Stimulated activated effector memory CD8-positive, alpha-beta T cell treated with anti-CD3 and anti-CD28 coated beads, Interleukin-12 subunit alpha, Interleukin-12 subunit beta, amount 100 ng/mL, for 72 hours (primary cell): ENCODE results near the gene SLC27A2.

Experiments used
- ATAC-seq: fragments of 150-1000 bp; cut with Tn5 transposase; 2 replicates; pipeline ENCODE4 v1.10.0; 2021
- DNase-seq, 2 donors: peaks; one replicate each; pipeline ENCODE4 v3.0.0; 2021 to 2022; ENCODE audit warnings: low spot score in 2 of 2
- H3K27ac Mint-ChIP-seq: one replicate; pipeline ENCODE4 v1.8.0; 2022; ENCODE audit warnings: mild to moderate bottlenecking, mixed read lengths
- H3K36me3 Mint-ChIP-seq: one replicate; pipeline ENCODE4 v1.8.0; 2022; ENCODE audit warnings: mild to moderate bottlenecking, mixed read lengths
- H3K4me1 Mint-ChIP-seq: one replicate; pipeline ENCODE4 v1.8.0; 2022; ENCODE audit warnings: mixed read lengths
- H3K4me3 Mint-ChIP-seq: one replicate; pipeline ENCODE4 v1.8.0; 2022; ENCODE audit warnings: mild to moderate bottlenecking, mixed read lengths
- H3K9me3 Mint-ChIP-seq: one replicate; pipeline ENCODE4 v1.8.0; 2022; ENCODE audit warnings: mixed read lengths

The SLC27A2 gene

DNA sequence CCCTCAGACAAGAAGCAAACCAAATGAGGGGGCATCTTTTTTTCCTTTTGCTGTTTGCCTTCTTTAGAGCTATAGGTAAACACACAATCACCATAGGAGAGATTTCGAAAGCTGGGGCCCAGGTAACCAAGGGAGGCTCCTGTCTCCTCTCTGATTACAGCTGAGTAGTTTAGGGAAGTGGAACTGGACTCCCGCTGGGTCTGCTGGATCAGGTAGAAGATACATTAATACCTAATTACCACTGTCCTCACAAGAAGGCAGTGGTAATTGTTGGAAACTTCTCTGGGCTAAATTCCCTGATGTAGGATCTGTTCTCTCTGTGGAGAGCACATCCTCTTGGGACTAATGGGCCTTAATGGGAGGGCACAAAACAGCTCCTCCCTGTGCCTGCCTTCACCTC, 50.8 kb downstream of the SLC27A2 start:
- ATAC-seq (no peak), DNase-seq (no peak)
- Mint-ChIP-seq H3K4me1 (no peaks in the 10 kb centered on the region), H3K4me3 (no peak overlapping the region), H3K27ac (no peak overlapping the region), H3K36me3 (peaks cover 63% of the 10 kb centered on the region), H3K9me3 (no peaks in the 10 kb centered on the region)

DNA sequence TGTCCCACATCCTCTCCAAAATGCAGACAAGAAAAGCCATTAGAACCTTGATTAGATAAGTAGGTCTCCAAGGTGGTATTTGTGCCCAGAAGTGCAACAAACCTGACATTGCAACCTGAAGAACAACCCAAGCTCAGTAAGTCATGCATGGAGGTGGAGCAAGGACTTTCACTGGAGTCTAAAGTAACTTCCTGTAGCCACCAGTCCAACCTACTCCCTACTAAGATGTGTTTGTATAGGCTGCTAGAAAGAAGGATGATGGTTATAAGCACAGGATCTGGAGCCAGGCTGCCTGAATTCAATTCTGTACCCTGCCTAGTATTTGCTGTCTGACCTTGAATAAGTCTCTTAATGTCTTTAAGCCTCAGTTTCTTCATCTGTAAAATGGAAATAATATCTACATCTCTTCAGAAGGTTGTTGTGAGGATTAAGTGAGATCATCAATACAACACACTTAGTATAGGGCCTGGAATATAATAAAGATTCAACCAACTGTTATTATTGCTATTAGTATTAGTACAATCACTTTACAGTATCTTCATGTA, 51.3 kb downstream of the SLC27A2 start:
- Mint-ChIP-seq H3K4me1 (no peaks in the 10 kb centered on the region), H3K9me3 (no peaks in the 10 kb centered on the region), H3K4me3 (no peak overlapping the region), H3K27ac (no peak overlapping the region), H3K36me3 (peaks cover 58% of the 10 kb centered on the region)
- ATAC-seq (no peak), DNase-seq (peak in 1 of 2 donors; percentile 35)

DNA sequence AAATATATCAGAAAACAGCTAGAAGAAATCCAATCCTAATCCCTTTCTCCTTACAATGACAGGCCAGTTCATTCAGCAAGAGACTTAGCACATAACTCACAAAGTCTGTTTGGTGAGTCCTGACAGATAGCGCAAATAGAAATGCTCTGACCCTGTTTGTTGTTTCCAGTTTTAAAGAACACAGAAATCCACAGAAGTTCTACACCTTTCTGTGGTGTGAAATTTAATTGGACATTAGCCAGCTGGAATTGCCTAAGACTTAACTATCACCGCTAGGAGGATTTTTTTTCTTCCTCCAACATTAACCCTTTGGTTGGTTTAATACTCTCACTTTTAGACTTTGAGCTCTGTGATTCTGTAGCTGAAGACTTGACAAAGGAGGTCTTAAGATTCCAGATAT, 52.8 kb downstream of the SLC27A2 start:
- Mint-ChIP-seq H3K4me1 (no peaks in the 10 kb centered on the region), H3K9me3 (no peaks in the 10 kb centered on the region), H3K36me3 (peaks cover 43% of the 10 kb centered on the region), H3K4me3 (no peak overlapping the region), H3K27ac (no peak overlapping the region)
- DNase-seq = no peak
- no peak for ATAC-seq

DNA sequence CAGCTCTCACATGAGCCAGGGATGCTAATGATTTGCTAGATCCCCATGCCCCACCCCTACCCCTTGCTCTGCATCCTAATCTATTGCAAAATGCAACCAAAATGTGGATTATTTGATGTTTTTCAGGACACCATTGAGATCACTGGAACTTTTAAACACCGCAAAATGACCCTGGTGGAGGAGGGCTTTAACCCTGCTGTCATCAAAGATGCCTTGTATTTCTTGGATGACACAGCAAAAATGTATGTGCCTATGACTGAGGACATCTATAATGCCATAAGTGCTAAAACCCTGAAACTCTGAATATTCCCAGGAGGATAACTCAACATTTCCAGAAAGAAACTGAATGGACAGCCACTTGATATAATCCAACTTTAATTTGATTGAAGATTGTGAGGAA, 53.8 kb downstream of the SLC27A2 start:
- no peak for ATAC-seq
- Mint-ChIP-seq H3K27ac (no peak overlapping the region), H3K4me3 (no peak overlapping the region), H3K9me3 (no peaks in the 10 kb centered on the region), H3K36me3 (peaks cover 33% of the 10 kb centered on the region), H3K4me1 (no peaks in the 10 kb centered on the region)
- no peak for DNase-seq

DNA sequence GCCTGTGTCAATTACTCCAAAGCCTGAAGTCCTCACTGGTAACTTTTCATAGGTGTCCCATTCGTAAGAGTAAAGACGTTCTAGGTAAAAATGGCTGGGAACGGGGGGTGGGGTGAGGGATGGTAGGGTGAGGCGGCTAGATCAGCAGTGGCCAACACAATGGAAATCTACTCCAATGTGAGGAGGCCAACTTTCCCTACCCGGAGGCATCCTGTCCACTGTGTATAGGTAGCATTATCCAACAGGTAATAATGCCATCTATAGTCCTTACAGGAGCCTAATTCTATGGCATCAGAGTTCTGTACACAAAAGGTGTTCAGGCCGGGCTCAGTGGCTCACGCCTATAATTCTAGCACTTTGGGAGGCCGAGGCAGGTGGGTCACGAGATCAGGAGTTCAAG, 54.4 kb downstream of the SLC27A2 start:
- H3K4me1 Mint-ChIP-seq = peaks cover 6% of the 10 kb centered on the region
- no peak overlapping the region for H3K27ac Mint-ChIP-seq
- H3K9me3 Mint-ChIP-seq = no peaks in the 10 kb centered on the region
- DNase-seq (no peak), ATAC-seq (no peak)
- H3K4me3 Mint-ChIP-seq = no peak overlapping the region
- H3K36me3 Mint-ChIP-seq = peaks cover 27% of the 10 kb centered on the region

DNA sequence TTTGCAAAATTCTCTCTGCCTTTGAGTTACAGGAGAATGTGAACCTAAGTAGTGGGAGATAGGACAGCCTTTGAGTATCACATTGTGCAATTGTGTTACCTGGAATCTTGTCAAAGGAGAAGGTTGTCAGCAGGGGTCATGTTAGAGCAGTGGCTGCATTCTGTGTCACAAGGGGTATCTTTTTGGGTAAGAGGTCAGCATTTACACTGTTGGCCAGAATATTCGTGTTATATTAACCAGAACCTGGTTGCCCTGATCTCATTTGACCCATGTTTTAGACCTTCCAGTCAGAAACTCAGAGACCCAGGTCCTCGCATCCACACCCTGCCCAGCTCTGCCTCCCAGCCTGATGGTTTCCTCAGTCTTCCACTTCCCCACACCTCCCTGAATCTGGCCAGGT, 56.3 kb downstream of the SLC27A2 start:
- Mint-ChIP-seq H3K4me3 (no peak overlapping the region), H3K4me1 (peaks cover 15% of the 10 kb centered on the region), H3K27ac (no peak overlapping the region), H3K36me3 (peaks cover 27% of the 10 kb centered on the region), H3K9me3 (no peaks in the 10 kb centered on the region)
- DNase-seq (no peak), ATAC-seq (no peak)

DNA sequence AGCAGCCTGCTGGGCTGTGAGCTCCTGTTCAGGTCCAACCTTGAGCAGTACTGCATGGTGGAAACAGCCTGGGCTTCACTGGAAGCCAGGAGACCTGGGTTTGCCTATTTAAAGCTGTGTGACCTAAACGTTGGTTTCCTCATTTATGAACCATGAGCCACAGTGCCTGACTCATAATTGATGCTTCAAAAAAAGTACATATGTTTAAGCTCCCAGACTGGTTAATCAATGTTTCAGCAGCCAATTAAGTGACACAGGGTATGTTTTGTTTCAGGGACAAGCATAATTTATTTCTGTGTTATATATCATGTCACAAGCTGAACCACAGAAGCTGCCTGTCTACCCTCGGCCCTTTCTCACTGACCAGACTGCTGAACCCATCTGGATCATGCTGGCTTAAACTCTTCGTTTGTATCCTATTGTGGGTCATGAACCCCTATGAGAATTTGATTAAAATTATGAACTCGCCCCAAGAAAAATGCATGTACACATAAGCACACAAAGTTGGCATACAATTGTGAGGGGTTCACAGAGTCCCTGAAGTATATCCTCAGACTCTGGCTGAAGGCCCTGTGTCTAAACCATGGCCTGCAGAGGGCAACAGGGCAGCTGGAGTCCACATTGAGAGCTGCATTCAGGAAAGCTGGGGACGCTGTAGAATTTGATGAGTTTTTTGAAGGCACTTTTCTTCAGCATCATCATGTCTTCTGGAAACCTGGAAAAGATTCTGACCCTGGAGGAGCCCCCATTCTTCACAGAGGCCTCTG, 59.9 kb downstream of the SLC27A2 start:
- DNase-seq = no peak
- Mint-ChIP-seq H3K36me3 (no peaks in the 10 kb centered on the region), H3K27ac (peak overlapping the region; percentile 0), H3K4me1 (peaks cover 24% of the 10 kb centered on the region), H3K9me3 (no peaks in the 10 kb centered on the region), H3K4me3 (no peak overlapping the region)
- ATAC-seq = peak; percentile 89

DNA sequence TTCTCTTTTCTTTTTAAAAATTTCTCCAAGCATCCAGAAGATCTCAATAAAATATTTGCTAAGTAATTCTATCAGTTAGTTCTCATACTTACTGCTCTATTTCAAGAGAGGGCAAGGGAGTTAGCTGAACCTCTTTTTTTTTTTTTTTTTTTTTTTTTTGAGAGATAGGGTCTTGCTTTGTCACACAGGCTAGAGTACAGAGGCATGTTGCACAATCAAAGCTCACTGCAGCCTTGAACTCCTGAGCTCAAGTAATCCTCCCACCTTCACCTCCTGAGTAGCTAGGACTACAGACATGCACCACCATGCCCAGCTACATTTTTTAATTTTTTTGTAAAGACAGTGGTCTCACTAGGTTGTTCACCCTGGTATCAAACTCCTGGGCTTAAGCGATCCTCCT, 62.2 kb downstream of the SLC27A2 start:
- ATAC-seq (no peak), DNase-seq (no peak)
- Mint-ChIP-seq H3K9me3 (no peaks in the 10 kb centered on the region), H3K27ac (no peak overlapping the region), H3K4me1 (peaks cover 46% of the 10 kb centered on the region), H3K36me3 (no peaks in the 10 kb centered on the region), H3K4me3 (no peak overlapping the region)

DNA sequence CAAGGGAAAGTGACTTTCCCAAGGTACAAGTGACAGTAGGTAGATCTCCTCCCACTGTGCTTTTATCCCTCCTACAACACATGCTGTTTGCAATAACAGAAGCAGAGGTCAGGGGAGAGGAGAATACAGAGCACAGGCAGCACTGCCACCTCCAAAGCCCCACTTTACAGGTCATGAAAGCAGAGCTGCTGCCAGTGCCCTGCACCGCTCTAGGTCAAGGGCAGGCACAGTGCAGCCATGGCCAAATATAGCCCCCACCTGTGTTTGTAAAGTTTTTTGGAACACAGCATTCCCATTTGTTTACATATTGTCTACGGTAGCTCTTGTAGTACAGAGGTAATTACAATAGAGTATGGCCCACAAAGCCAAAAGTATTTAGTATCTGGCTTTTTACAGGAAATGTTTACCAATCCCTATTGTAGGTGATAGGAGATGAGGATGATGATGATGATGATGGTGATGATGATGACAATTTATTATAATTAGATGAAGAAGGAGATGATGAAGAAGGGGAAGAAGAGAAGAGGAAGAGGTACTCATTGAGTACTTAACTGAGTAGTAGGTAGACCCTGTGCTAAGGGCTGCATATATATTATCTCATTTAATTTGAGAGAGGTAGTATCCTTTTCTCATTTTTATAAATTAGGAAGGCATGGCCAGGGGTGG, 63.1 kb downstream of the SLC27A2 start:
- no peak overlapping the region for H3K27ac Mint-ChIP-seq
- H3K36me3 Mint-ChIP-seq = no peaks in the 10 kb centered on the region
- no peaks in the 10 kb centered on the region for H3K9me3 Mint-ChIP-seq
- DNase-seq (no peak), ATAC-seq (no peak)
- no peak overlapping the region for H3K4me3 Mint-ChIP-seq
- peaks cover 56% of the 10 kb centered on the region for H3K4me1 Mint-ChIP-seq

DNA sequence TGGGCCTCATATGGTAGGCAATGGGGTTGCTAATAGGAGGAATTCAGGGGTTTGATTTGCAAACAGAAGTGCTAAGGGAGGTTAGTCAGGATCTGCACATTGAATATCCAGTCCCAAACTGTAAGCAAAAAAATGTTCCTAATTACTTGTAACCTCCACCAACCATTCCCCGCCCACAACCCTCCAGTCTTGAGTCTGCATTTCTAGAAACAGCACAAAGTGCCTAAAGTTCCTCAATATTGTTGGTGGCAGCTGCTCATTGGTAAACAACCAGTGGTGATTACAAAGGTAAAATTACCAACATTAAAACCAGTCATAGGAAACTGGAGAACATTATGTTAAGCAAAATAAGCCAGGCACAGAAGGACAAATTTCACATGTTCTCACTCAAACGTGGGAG, 64.6 kb downstream of the SLC27A2 start:
- no peaks in the 10 kb centered on the region for H3K36me3 Mint-ChIP-seq
- H3K27ac Mint-ChIP-seq = no peak overlapping the region
- H3K4me1 Mint-ChIP-seq = peaks cover 51% of the 10 kb centered on the region
- H3K9me3 Mint-ChIP-seq = no peaks in the 10 kb centered on the region
- DNase-seq (no peak), ATAC-seq (no peak)
- no peak overlapping the region for H3K4me3 Mint-ChIP-seq

DNA sequence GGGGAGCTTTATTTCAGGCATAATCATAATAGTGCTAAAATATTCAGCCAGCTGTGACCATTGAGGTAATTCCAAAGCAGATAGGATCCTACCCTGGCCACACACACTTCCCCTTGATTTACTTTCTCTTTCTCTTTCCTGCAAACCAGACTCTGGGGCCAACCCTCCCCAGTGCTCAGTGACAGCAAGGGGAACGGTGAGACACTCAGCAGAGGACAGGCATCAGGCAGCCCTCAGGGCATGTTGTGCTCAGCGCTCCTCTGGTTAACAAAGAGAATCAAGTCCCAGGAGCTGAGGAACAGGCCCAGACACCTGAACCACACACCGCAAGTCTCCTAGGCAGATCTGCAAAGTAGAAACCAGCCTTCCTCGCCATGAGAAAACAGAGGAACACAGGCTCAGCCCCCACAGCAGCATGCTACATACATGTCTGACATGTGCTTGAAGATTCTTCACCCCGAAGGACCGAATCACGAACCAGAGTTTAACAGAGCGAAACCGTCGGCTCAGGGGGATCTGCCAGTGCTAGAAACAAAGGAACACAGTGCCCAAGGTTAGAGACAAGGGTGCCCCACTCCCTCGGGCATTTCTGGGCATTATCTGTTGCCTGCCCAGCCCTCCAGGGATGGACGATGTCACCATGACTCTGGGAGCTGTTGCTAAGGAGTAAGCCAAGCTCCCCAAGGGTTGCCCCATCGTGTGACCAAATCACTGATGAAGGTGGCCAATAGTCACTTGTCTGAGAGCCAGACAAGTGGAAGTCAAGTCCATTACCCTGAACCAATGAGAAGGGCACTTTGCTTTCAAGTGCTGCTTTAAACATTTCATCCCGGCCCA, 66.0 kb downstream of the SLC27A2 start:
- H3K27ac Mint-ChIP-seq = peak overlapping the region; percentile 91
- no peaks in the 10 kb centered on the region for H3K36me3 Mint-ChIP-seq
- peak; percentile 96 for ATAC-seq
- DNase-seq = peak; percentile 30 to 76
- no peaks in the 10 kb centered on the region for H3K9me3 Mint-ChIP-seq
- H3K4me1 Mint-ChIP-seq = peaks cover 44% of the 10 kb centered on the region
- peak overlapping the region; percentile 68 for H3K4me3 Mint-ChIP-seq

DNA sequence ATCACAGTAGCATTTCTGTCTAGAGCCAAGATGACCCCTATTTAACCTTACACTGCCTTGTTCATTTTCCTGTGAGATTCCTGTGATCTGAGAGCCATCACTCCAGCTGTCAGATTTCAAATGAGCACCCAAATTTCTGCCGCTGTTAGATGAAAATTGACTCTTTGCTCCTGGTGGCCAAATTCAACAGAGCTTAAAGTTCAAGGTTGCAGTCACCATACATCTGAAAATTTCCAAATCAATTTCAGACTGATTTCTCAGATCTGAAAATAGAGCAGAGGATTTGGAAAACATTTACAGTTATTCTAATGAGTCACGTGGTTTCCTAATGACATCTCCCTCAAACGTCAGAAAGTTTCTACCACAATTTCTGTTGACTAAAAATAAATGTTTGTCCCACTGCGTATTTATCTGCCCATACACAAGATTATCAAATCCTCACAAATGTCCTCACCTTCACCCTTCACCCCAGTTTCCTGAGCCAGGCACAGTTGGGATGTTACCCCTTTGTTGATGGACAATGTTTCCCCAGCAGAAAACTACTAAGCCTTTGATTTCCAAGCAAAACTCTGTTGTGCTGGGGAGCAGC, 67.1 kb downstream of the SLC27A2 start:
- no peaks in the 10 kb centered on the region for H3K36me3 Mint-ChIP-seq
- H3K27ac Mint-ChIP-seq = peak overlapping the region; percentile 91
- no peaks in the 10 kb centered on the region for H3K9me3 Mint-ChIP-seq
- DNase-seq = no peak
- peak overlapping the region; percentile 68 for H3K4me3 Mint-ChIP-seq
- ATAC-seq = peak; percentile 27
- H3K4me1 Mint-ChIP-seq = peaks cover 44% of the 10 kb centered on the region

DNA sequence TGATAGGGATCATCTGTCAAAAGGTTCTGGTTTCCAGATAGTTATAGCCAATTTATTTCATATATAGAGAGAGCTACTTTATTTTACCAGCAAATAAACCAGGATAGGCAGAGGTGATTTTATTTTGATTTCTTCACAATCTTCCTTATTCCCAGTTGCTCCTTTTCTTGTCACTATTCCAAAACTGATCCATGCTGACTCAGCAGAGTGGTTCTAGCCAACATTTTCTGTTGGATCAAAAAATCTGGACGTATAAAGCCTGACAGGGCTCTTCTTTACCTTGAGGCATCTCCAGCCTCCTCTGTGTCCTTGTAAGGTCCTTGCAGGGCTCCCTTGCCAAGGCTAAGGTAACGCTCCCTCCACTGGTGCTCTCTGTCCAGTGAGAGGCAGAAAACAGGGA, 67.7 kb downstream of the SLC27A2 start:
- no peaks in the 10 kb centered on the region for H3K36me3 Mint-ChIP-seq
- H3K4me3 Mint-ChIP-seq = peak overlapping the region; percentile 68
- no peaks in the 10 kb centered on the region for H3K9me3 Mint-ChIP-seq
- peaks cover 47% of the 10 kb centered on the region for H3K4me1 Mint-ChIP-seq
- ATAC-seq = no peak
- H3K27ac Mint-ChIP-seq = peak overlapping the region; percentile 91
- DNase-seq = no peak

DNA sequence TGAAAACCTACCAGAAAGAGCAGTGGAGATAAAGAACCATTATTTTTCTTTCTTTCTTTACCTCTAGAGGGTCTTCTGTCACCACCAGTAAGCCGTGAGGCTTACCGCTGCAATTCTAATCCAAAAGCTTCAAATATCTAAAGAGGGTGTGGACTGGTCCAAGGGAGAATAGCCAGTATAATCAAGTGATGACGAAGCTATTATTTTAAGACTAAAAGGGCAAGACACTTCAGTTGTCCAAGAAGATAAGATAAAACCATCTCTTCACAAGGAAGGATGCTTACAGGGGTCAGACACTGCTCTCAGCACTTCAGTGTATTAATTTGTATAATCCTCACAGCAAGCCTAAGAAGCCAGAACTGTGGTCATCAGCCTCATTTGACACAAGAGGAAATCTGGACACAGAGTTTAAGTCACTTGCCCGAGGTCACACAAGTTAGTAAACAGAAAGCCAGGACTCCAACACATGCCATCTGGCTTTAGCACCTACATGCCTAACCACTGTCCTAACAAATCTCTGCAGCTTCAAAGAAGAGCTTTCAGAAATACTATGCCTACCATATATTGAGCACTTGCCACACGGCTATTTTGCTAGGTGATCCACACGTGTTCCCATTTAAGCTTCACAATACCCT, 68.9 kb downstream of the SLC27A2 start:
- Mint-ChIP-seq H3K4me1 (peaks cover 49% of the 10 kb centered on the region), H3K4me3 (no peak overlapping the region), H3K36me3 (no peaks in the 10 kb centered on the region), H3K27ac (peak overlapping the region; percentile 48), H3K9me3 (no peaks in the 10 kb centered on the region)
- DNase-seq (no peak), ATAC-seq (no peak)
